Neutrophil (primary cell): ENCODE measurements around the gene TNRC18.

Experiments
- H3K27ac ChIP-seq: fragments of 200-600 bp; sonication (generic); 2 replicates; pipeline ENCODE4 v1.5.1; 2016; ENCODE audit warnings: mild to moderate bottlenecking, moderate library complexity
- H3K27me3 ChIP-seq: fragments of 200-600 bp; sonication (generic); 2 replicates; pipeline ENCODE4 v1.6.0; 2016; ENCODE audit warnings: mild to moderate bottlenecking
- H3K36me3 ChIP-seq: fragments of 200-600 bp; sonication (generic); 2 replicates; pipeline ENCODE4 v1.5.1; 2017
- H3K4me1 ChIP-seq, 2 experiments: fragments of 200-600 bp in 1 of 2; sonication (generic) in 1 of 2; 1 replicate in 1 of 2; 2 replicates in 1 of 2; pipeline versions ENCODE4 v1.5.1 to v1.6.1; 2013 to 2016; ENCODE audit warnings: low read depth in 1 of 2, low read length in 1 of 2, mild to moderate bottlenecking in 1 of 2, moderate library complexity in 1 of 2; ENCODE audit not compliant: control insufficient read depth in 1 of 2, insufficient read depth in 1 of 2
- H3K4me3 ChIP-seq, 2 experiments: fragments of 200-600 bp in 1 of 2; sonication (generic) in 1 of 2; 1 replicate in 1 of 2; 2 replicates in 1 of 2; pipeline ENCODE4 v1.5.1; 2013 to 2016; ENCODE audit warnings: low read depth in 1 of 2, low read length in 1 of 2, mild to moderate bottlenecking in 1 of 2, moderate library complexity in 1 of 2
- H3K9me3 ChIP-seq: fragments of 200-600 bp; sonication (generic); 2 replicates; pipeline ENCODE4 v1.5.1; 2016
- CTCF ChIP-seq: fragments of 200-600 bp; sonication (generic); IDR thresholded peaks from 2 replicates; pipeline ENCODE4 v1.5.1; 2016; ENCODE audit warnings: antibody characterized with exemption

Gene TNRC18

GRCh38 chr7:5382281-5382892 lies 41.2 kb downstream of the TNRC18 start:
- no peak overlapping the region for H3K4me3 ChIP-seq
- TF ChIP-seq CTCF, result no peak
- H3K4me1 ChIP-seq, result peaks cover 7 to 14% of the 10 kb centered on the region in 2 experiments

GRCh38 chr7:5381071-5381772 lies 42.4 kb downstream of the TNRC18 start:
- Histone ChIP-seq H3K4me1 (peaks cover 7 to 14% of the 10 kb centered on the region in 2 experiments), H3K27ac (no peak overlapping the region), H3K9me3 (no peaks in the 10 kb centered on the region), H3K4me3 (no peak overlapping the region), H3K27me3 (no peaks in the 10 kb centered on the region), H3K36me3 (peaks cover 73% of the 10 kb centered on the region)
- no peak for TF ChIP-seq CTCF

More at GRCh38 chr7:5382281-5382892, 41.2 kb downstream of the TNRC18 start:
- peak overlapping the region; percentile 25 for H3K27ac ChIP-seq
- H3K27me3 ChIP-seq, result no peaks in the 10 kb centered on the region
- peaks cover 73% of the 10 kb centered on the region for H3K36me3 ChIP-seq
- no peaks in the 10 kb centered on the region for H3K9me3 ChIP-seq

- peaks cover 7 to 14% of the 10 kb centered on the region in 2 experiments for H3K4me1 ChIP-seq
- H3K27me3 ChIP-seq, result no peaks in the 10 kb centered on the region
- TF ChIP-seq CTCF, result no peak
- peaks cover 73% of the 10 kb centered on the region for H3K36me3 ChIP-seq
- no peak overlapping the region for H3K27ac ChIP-seq
- H3K4me3 ChIP-seq, result no peak overlapping the region
- no peaks in the 10 kb centered on the region for H3K9me3 ChIP-seq
Observed at GRCh38 chr7:5380350-5381070, 43.1 kb downstream of the TNRC18 start.

- no peak for TF ChIP-seq CTCF
- Histone ChIP-seq H3K9me3 (no peaks in the 10 kb centered on the region), H3K27me3 (no peaks in the 10 kb centered on the region), H3K27ac (no peak overlapping the region), H3K36me3 (peaks cover 77% of the 10 kb centered on the region), H3K4me3 (no peak overlapping the region), H3K4me1 (peaks cover 5 to 14% of the 10 kb centered on the region in 2 experiments)
Observed at GRCh38 chr7:5379546-5379945, 44.1 kb downstream of the TNRC18 start.

- no peak for TF ChIP-seq CTCF
- H3K4me1 ChIP-seq, result peaks cover 3 to 9% of the 10 kb centered on the region in 2 experiments
- H3K4me3 ChIP-seq, result no peak overlapping the region
- no peaks in the 10 kb centered on the region for H3K9me3 ChIP-seq
- H3K36me3 ChIP-seq, result peaks cover 84% of the 10 kb centered on the region
- no peaks in the 10 kb centered on the region for H3K27me3 ChIP-seq
- H3K27ac ChIP-seq, result no peak overlapping the region
Observed at GRCh38 chr7:5377816-5378215, 45.8 kb downstream of the TNRC18 start.
